Measurements from ENCODE around the gene MIS18BP1.

MIS18BP1 gene

DNA sequence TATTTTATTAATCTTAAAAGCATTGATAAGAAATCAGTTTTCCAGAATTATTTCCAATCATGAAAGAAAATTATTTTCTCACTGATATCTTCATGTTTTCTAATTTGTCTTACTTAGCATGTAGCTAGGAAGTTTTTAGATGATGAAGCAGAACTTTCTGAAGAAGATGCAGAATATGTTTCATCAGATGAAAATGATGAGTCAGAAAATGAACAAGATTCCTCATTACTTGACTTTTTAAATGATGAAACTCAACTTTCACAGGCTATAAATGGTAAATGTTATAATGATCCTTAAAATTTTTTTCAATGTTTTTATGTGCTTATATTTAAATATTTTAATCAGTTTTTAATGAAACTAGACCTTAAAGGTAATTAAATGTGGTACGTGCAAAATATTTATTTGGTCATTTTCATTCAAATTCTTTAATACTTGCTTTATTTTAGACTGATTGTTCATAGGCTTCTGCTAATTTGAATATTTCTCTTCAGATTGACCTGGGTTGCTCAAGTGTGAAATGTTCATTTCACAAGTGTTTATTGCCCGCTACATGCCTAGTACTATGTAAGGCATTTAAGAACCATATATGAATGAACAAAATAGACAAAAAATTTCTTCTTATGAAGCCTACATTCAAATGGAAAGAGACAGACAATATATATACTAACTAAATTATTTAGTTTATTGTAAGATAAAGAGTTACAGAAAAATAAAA lies 67.7 kb downstream of the MIS18BP1 start:
- Histone ChIP-seq H3K4ac (ENCODE audit: low read depth in 1 of 2, low read length in 2 of 2) (no peak overlapping the region), H2AFZ (ENCODE audit: low read depth, low read length) (no peak overlapping the region), H4K8ac (ENCODE audit: low read length) (no peak overlapping the region), H2AK5ac (ENCODE audit: low read length, severe bottlenecking) (no peak overlapping the region), H2BK120ac (ENCODE audit: low read depth, low read length) (no peak overlapping the region), H2BK12ac (ENCODE audit: low read length in 2 of 2) (no peak overlapping the region), H3K18ac (ENCODE audit: low read depth in 1 of 2, low read length in 2 of 2) (no peak overlapping the region), H3K4me3 (ENCODE audit: insufficient read depth in 1 of 2, low read depth in 1 of 2, low read length in 2 of 2) (no peak overlapping the region), H3K14ac (ENCODE audit: low read length in 2 of 2) (no peak overlapping the region), H4K91ac (ENCODE audit: low read length) (no peak overlapping the region), H2BK5ac (ENCODE audit: low read depth, low read length, poor library complexity, severe bottlenecking) (no peak overlapping the region), H3K4me2 (ENCODE audit: low read length, poor library complexity, severe bottlenecking) (no peak overlapping the region), H3K27me3 (ENCODE audit: control insufficient read depth in 1 of 2, insufficient read depth in 1 of 2, low read length in 2 of 2) (no peaks in the 10 kb centered on the region), H3K36me3 (ENCODE audit: control insufficient read depth in 1 of 2, insufficient read depth in 2 of 2, low read depth in 1 of 2, low read length in 2 of 2) (peaks cover 0 to 9% of the 10 kb centered on the region in 2 experiments), H3K4me1 (ENCODE audit: control insufficient read depth, insufficient read depth, low read depth, low read length) (no peaks in the 10 kb centered on the region), H2BK15ac (ENCODE audit: low read depth, poor library complexity, severe bottlenecking) (no peak overlapping the region), H3K9ac (ENCODE audit: low read length) (no peak overlapping the region), H3K23ac (ENCODE audit: low read length in 2 of 2) (no peak overlapping the region), H3K9me3 (ENCODE audit: control insufficient read depth, low read length) (no peaks in the 10 kb centered on the region), H3K79me1 (replicated peaks; ENCODE audit: low read length, poor library complexity, severe bottlenecking) (no peaks in the 10 kb centered on the region), H3K27ac (ENCODE audit: low read length, poor library complexity, severe bottlenecking) (no peak overlapping the region)
- DNase-seq = no peak
- no CpG with 5 or more reads among the region's 2 CpGs for WGBS

DNA sequence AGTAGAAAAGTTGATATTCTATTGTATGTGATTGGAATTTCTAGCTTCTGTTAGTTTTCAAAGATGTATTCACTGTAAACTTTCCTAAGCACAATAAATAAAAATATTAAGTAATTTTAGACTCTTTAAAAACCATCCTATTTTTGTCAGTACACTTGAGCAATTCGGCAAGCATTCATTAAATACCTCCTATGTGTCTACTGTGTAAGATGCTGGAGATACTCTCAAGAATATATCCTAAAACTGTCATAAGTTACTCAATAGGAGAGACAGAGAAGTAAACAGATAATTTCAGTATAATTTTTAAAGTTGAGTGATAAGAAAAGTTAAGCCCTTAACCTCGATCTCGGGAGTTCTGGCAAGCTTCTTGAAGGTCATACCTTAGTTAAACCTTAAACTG lies 71.2 kb downstream of the MIS18BP1 start:
- no peak overlapping the region for H3K4ac ChIP-seq (ENCODE audit: low read depth in 1 of 2, low read length in 2 of 2)

DNA sequence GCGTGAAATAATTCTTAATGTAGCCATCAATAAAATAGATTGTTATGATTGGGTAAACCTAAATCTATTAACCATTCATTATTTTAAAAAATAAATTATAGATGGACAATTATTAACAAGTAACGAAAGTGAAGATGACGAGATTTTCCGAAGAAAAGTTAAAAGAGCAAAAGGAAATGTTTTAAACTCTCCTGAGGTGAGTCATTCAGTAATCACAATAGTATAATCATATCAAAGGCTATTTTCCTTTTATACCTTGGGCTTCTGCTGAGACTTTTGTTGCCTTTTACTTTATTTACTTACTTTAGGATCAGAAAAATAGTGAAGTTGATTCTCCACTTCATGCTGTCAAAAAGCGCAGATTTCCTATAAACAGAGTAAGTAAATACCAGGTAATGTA lies 71.7 kb downstream of the MIS18BP1 start:
- no peak overlapping the region for H4K8ac ChIP-seq (ENCODE audit: low read length)
- H3K4me3 ChIP-seq (ENCODE audit: insufficient read depth in 1 of 2, low read depth in 1 of 2, low read length in 2 of 2) = no peak overlapping the region
- H3K36me3 ChIP-seq (ENCODE audit: control insufficient read depth in 1 of 2, insufficient read depth in 2 of 2, low read depth in 1 of 2, low read length in 2 of 2) = no peaks in the 10 kb centered on the region
- H3K4me2 ChIP-seq (ENCODE audit: low read length, poor library complexity, severe bottlenecking) = no peak overlapping the region
- H3K27me3 ChIP-seq (ENCODE audit: control insufficient read depth in 1 of 2, insufficient read depth in 1 of 2, low read length in 2 of 2) = no peaks in the 10 kb centered on the region
- no peak overlapping the region for H2BK120ac ChIP-seq (ENCODE audit: low read depth, low read length)
- no peak overlapping the region for H2AFZ ChIP-seq (ENCODE audit: low read depth, low read length)
- no peaks in the 10 kb centered on the region for H3K4me1 ChIP-seq (ENCODE audit: control insufficient read depth, insufficient read depth, low read depth, low read length)
- H3K79me1 ChIP-seq (replicated peaks; ENCODE audit: low read length, poor library complexity, severe bottlenecking) = no peaks in the 10 kb centered on the region
- no peak overlapping the region for H2AK5ac ChIP-seq (ENCODE audit: low read length, severe bottlenecking)
- H2BK12ac ChIP-seq (ENCODE audit: low read length in 2 of 2) = no peak overlapping the region
- no peak overlapping the region for H2BK15ac ChIP-seq (ENCODE audit: low read depth, poor library complexity, severe bottlenecking)
- no peak overlapping the region for H3K9ac ChIP-seq (ENCODE audit: low read length)
- H3K14ac ChIP-seq (ENCODE audit: low read length in 2 of 2) = no peak overlapping the region
- WGBS = 80% methylated on average over 1 of the region's 5 CpGs
- no peak overlapping the region for H3K18ac ChIP-seq (ENCODE audit: low read depth in 1 of 2, low read length in 2 of 2)
- no peak for DNase-seq
- no peaks in the 10 kb centered on the region for H3K9me3 ChIP-seq (ENCODE audit: control insufficient read depth, low read length)
- H3K4ac ChIP-seq (ENCODE audit: low read depth in 1 of 2, low read length in 2 of 2) = no peak overlapping the region
- no peak overlapping the region for H3K23ac ChIP-seq (ENCODE audit: low read length in 2 of 2)
- no peak overlapping the region for H4K91ac ChIP-seq (ENCODE audit: low read length)
- no peak overlapping the region for H2BK5ac ChIP-seq (ENCODE audit: low read depth, low read length, poor library complexity, severe bottlenecking)
- H3K27ac ChIP-seq (ENCODE audit: low read length, poor library complexity, severe bottlenecking) = no peak overlapping the region

More for the DNA sequence above, 71.2 kb downstream of the MIS18BP1 start:
- Histone ChIP-seq H3K36me3 (ENCODE audit: control insufficient read depth in 1 of 2, insufficient read depth in 2 of 2, low read depth in 1 of 2, low read length in 2 of 2) (no peaks in the 10 kb centered on the region), H2AFZ (ENCODE audit: low read depth, low read length) (no peak overlapping the region), H2BK120ac (ENCODE audit: low read depth, low read length) (no peak overlapping the region), H3K27ac (ENCODE audit: low read length, poor library complexity, severe bottlenecking) (no peak overlapping the region), H2AK5ac (ENCODE audit: low read length, severe bottlenecking) (no peak overlapping the region), H3K79me1 (replicated peaks; ENCODE audit: low read length, poor library complexity, severe bottlenecking) (no peaks in the 10 kb centered on the region), H2BK15ac (ENCODE audit: low read depth, poor library complexity, severe bottlenecking) (no peak overlapping the region), H3K4me3 (ENCODE audit: insufficient read depth in 1 of 2, low read depth in 1 of 2, low read length in 2 of 2) (no peak overlapping the region), H2BK12ac (ENCODE audit: low read length in 2 of 2) (no peak overlapping the region), H3K27me3 (ENCODE audit: control insufficient read depth in 1 of 2, insufficient read depth in 1 of 2, low read length in 2 of 2) (no peaks in the 10 kb centered on the region), H3K18ac (ENCODE audit: low read depth in 1 of 2, low read length in 2 of 2) (no peak overlapping the region), H3K23ac (ENCODE audit: low read length in 2 of 2) (no peak overlapping the region), H4K91ac (ENCODE audit: low read length) (no peak overlapping the region), H3K9ac (ENCODE audit: low read length) (no peak overlapping the region), H3K14ac (ENCODE audit: low read length in 2 of 2) (no peak overlapping the region), H3K4me2 (ENCODE audit: low read length, poor library complexity, severe bottlenecking) (no peak overlapping the region), H3K9me3 (ENCODE audit: control insufficient read depth, low read length) (no peaks in the 10 kb centered on the region), H2BK5ac (ENCODE audit: low read depth, low read length, poor library complexity, severe bottlenecking) (no peak overlapping the region), H3K4me1 (ENCODE audit: control insufficient read depth, insufficient read depth, low read depth, low read length) (no peaks in the 10 kb centered on the region), H4K8ac (ENCODE audit: low read length) (no peak overlapping the region)
- 96% methylated on average over 2 of the region's 3 CpGs for WGBS
- no peak for DNase-seq

DNA sequence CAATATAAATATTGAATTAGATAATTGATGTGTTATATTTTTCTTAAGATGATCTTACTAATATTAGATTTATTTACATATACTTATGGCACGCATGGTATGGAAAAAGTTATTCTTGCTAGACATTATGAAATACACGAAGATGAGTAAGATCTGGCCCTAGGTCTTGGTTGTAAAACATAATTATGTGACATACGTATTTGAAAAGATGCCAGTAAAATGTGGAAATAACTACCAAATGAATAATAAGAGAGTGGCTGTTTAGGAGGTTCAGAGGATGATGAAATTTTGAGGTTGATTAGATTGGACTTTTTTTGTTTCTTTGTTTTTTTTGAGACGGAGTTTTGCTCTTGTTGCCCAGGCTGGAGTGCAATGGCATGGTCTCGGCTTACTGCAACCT lies 75.9 kb downstream of the MIS18BP1 start:
- Histone ChIP-seq H3K4me2 (ENCODE audit: low read length, poor library complexity, severe bottlenecking) (no peak overlapping the region), H3K23ac (ENCODE audit: low read length in 2 of 2) (no peak overlapping the region), H2BK15ac (ENCODE audit: low read depth, poor library complexity, severe bottlenecking) (no peak overlapping the region), H2AK5ac (ENCODE audit: low read length, severe bottlenecking) (no peak overlapping the region), H2BK120ac (ENCODE audit: low read depth, low read length) (no peak overlapping the region), H3K14ac (ENCODE audit: low read length in 2 of 2) (no peak overlapping the region), H2BK12ac (ENCODE audit: low read length in 2 of 2) (no peak overlapping the region), H3K4me1 (ENCODE audit: control insufficient read depth, insufficient read depth, low read depth, low read length) (no peaks in the 10 kb centered on the region), H3K9ac (ENCODE audit: low read length) (no peak overlapping the region), H3K4ac (ENCODE audit: low read depth in 1 of 2, low read length in 2 of 2) (no peak overlapping the region), H3K27me3 (ENCODE audit: control insufficient read depth in 1 of 2, insufficient read depth in 1 of 2, low read length in 2 of 2) (no peaks in the 10 kb centered on the region), H3K27ac (ENCODE audit: low read length, poor library complexity, severe bottlenecking) (no peak overlapping the region), H3K36me3 (ENCODE audit: control insufficient read depth in 1 of 2, insufficient read depth in 2 of 2, low read depth in 1 of 2, low read length in 2 of 2) (no peaks in the 10 kb centered on the region), H3K9me3 (ENCODE audit: control insufficient read depth, low read length) (no peaks in the 10 kb centered on the region), H3K18ac (ENCODE audit: low read depth in 1 of 2, low read length in 2 of 2) (no peak overlapping the region), H3K4me3 (ENCODE audit: insufficient read depth in 1 of 2, low read depth in 1 of 2, low read length in 2 of 2) (no peak overlapping the region), H2AFZ (ENCODE audit: low read depth, low read length) (no peak overlapping the region), H2BK5ac (ENCODE audit: low read depth, low read length, poor library complexity, severe bottlenecking) (no peak overlapping the region), H3K79me1 (replicated peaks; ENCODE audit: low read length, poor library complexity, severe bottlenecking) (no peaks in the 10 kb centered on the region), H4K91ac (ENCODE audit: low read length) (no peak overlapping the region), H4K8ac (ENCODE audit: low read length) (no peak overlapping the region)
- DNase-seq = peak; percentile 24
- 98% methylated on average over 5 of the region's 5 CpGs for WGBS

Data from mesenchymal stem cell (in vitro differentiated cells and primary cell).